Activated CD8-positive, alpha-beta T cell treated with anti-CD3 and anti-CD28 coated beads for 36 hours (primary cell): ENCODE results near the gene PDE1C. TPM values are rescaled to one million over a fixed set of nuclear protein-coding genes. Genes with fewer than 3 reads are reported as not detected.

Source experiments
- ATAC-seq: fragments of 200-7000 bp; cut with Tn5 transposase; one replicate; pipeline ENCODE4 v1.10.0; 2021; ENCODE audit warnings: mild to moderate bottlenecking, moderate library complexity
- CTCF ChIA-PET: fragments of 350-600 bp; sonication (Branson Sonifier 250); formaldehyde crosslinking; loops from one replicate; lab custom pipeline; 2021; ENCODE audit warnings: antibody characterized with exemption; lab: Charles Lee
- POLR2A ChIA-PET: fragments of 350-600 bp; sonication (Branson Sonifier 250); formaldehyde crosslinking; loops from one replicate; lab custom pipeline; 2021; ENCODE audit warnings: antibody characterized with exemption; lab: Charles Lee
- DNase-seq: peaks from one replicate; pipeline ENCODE4 v3.0.0-alpha.2; 2020
- H3K27ac Mint-ChIP-seq: one replicate; pipeline ENCODE4 v1.8.0; 2021; ENCODE audit warnings: mild to moderate bottlenecking, mixed read lengths
- H3K27me3 Mint-ChIP-seq: one replicate; pipeline ENCODE4 v1.8.0; 2021; ENCODE audit warnings: mixed read lengths
- H3K36me3 Mint-ChIP-seq: one replicate; pipeline ENCODE4 v1.8.0; 2021; ENCODE audit warnings: low read depth, mixed read lengths
- H3K4me1 Mint-ChIP-seq: one replicate; pipeline ENCODE4 v1.8.0; 2021; ENCODE audit warnings: low read depth, mixed read lengths
- H3K4me3 Mint-ChIP-seq: one replicate; pipeline ENCODE4 v1.8.0; 2021; ENCODE audit warnings: mild to moderate bottlenecking, moderate library complexity, mixed read lengths
- H3K9me3 Mint-ChIP-seq: one replicate; pipeline ENCODE4 v1.8.0; 2021; ENCODE audit warnings: mixed read lengths
- intact Hi-C: fragments of 100-400 bp; cut with micrococcal nuclease; formaldehyde crosslinking; loops from one replicate; pipeline ENCODE4 v1.10.0; 2022
- total RNA-seq, 2 experiments: library from RNA; stranded (reverse); gene quantifications; one replicate each; pipeline ENCODE4 v1.2.3, GENCODE V29; 2021
- TF ChIP-seq, protein P1 (sequence below): fragments of 200-600 bp; IDR thresholded peaks from one replicate; pipeline ENCODE4 v1.8.0; 2022; ENCODE audit warnings: antibody characterized with exemption, mild to moderate bottlenecking

Gene PDE1C
- total RNA-seq, 2 experiments from 2014 or later: not detected

DNA sequence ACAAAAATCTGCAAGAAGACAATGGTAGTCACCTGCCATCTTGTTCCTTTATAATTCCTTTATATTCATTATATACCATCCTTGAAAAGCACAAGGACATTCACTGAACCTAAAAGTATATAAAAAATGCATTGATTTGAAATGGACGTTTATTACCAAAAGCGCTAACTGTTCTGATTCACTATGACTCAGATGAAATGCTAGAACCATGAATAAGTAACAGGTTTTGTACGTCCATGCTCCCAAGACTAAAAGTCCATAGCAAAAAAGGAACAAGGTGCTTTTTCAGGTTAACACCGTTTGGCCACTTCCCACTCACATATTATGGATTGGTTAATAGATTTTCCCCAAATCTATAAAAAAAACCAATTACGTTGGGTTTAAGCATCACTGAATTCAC lies 273.8 kb downstream of the PDE1C start:
- H3K27ac Mint-ChIP-seq: no peak overlapping the region
- H3K36me3 Mint-ChIP-seq: no peaks in the 10 kb centered on the region
- ChIA-PET POLR2A (no interaction called here), CTCF (no interaction called here)
- ATAC-seq (no peak), DNase-seq (no peak)
- intact Hi-C loops: no loop called here
- peaks cover 4% of the 10 kb centered on the region for H3K9me3 Mint-ChIP-seq
- H3K4me3 Mint-ChIP-seq: no peak overlapping the region
- no peaks in the 10 kb centered on the region for H3K4me1 Mint-ChIP-seq
- no peaks in the 10 kb centered on the region for H3K27me3 Mint-ChIP-seq
- TF ChIP-seq, protein P1, sequence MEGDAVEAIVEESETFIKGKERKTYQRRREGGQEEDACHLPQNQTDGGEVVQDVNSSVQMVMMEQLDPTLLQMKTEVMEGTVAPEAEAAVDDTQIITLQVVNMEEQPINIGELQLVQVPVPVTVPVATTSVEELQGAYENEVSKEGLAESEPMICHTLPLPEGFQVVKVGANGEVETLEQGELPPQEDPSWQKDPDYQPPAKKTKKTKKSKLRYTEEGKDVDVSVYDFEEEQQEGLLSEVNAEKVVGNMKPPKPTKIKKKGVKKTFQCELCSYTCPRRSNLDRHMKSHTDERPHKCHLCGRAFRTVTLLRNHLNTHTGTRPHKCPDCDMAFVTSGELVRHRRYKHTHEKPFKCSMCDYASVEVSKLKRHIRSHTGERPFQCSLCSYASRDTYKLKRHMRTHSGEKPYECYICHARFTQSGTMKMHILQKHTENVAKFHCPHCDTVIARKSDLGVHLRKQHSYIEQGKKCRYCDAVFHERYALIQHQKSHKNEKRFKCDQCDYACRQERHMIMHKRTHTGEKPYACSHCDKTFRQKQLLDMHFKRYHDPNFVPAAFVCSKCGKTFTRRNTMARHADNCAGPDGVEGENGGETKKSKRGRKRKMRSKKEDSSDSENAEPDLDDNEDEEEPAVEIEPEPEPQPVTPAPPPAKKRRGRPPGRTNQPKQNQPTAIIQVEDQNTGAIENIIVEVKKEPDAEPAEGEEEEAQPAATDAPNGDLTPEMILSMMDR: no peak

DNA sequence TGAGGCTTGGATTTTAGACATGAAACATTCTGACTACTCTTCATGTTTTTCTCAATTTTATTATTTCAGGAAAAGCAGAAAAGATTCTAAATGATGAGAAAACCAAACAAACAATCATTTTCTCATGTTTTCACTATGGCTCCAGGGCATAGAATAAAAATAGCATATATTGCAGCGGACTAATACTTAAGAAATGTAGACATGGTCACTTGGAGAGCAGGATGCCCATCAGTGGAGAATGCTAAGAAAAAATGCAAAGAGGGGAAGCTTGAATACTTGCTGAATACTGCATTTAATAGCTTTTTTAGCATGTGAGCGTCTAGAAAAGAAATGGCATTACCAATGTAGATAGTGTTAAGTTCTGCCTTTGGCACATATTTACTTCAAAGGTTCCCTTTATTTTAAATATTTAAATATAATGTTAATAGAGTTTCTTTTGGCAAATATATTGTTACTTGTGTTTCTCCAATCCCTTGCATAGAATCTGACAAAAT lies 275.3 kb downstream of the PDE1C start:
- ATAC-seq: no peak
- H3K9me3 Mint-ChIP-seq: peaks cover 4% of the 10 kb centered on the region
- TF ChIP-seq, protein P1: no peak
- H3K27me3 Mint-ChIP-seq: no peaks in the 10 kb centered on the region
- POLR2A ChIA-PET: no interaction called here
- no peak overlapping the region for H3K27ac Mint-ChIP-seq
- no peak overlapping the region for H3K4me3 Mint-ChIP-seq
- no peaks in the 10 kb centered on the region for H3K4me1 Mint-ChIP-seq
- no peaks in the 10 kb centered on the region for H3K36me3 Mint-ChIP-seq
- no peak for DNase-seq
- intact Hi-C loops: no loop called here
- CTCF ChIA-PET: interaction anchor here (1.0 kb wide), 1 partner anchor 12 kb away, joined by 3 read pairs; no protein-coding TSS in a partner anchor

DNA sequence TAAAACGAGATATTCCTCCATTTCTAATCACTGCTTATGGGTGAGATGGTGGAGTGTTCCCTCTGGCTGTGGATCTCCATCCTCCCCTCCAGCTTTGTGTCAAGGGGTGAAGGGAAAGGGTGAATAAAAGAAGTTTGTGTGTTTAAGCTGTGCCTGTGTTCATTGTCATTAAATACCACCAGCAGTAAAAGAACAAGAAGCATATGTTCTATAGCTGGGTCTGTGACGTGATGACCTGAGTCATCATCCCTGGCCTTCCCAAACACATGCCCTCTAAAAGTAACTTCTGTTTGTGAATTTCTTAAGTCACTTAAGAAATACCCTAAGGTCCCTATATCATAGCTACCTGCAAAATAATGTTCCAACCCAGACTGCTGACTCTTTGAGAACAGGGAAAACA lies 278.3 kb downstream of the PDE1C start:
- Mint-ChIP-seq H3K4me3 (no peak overlapping the region), H3K36me3 (no peaks in the 10 kb centered on the region), H3K27me3 (no peaks in the 10 kb centered on the region), H3K27ac (no peak overlapping the region), H3K9me3 (peaks cover 2% of the 10 kb centered on the region), H3K4me1 (no peaks in the 10 kb centered on the region)
- DNase-seq (no peak), ATAC-seq (no peak)
- ChIA-PET CTCF (no interaction called here), POLR2A (interaction anchor here (0.6 kb wide), 1 partner anchor 569 kb away, joined by 3 read pairs; no protein-coding TSS in a partner anchor)
- TF ChIP-seq, protein P1: no peak
- intact Hi-C loops: no loop called here

DNA sequence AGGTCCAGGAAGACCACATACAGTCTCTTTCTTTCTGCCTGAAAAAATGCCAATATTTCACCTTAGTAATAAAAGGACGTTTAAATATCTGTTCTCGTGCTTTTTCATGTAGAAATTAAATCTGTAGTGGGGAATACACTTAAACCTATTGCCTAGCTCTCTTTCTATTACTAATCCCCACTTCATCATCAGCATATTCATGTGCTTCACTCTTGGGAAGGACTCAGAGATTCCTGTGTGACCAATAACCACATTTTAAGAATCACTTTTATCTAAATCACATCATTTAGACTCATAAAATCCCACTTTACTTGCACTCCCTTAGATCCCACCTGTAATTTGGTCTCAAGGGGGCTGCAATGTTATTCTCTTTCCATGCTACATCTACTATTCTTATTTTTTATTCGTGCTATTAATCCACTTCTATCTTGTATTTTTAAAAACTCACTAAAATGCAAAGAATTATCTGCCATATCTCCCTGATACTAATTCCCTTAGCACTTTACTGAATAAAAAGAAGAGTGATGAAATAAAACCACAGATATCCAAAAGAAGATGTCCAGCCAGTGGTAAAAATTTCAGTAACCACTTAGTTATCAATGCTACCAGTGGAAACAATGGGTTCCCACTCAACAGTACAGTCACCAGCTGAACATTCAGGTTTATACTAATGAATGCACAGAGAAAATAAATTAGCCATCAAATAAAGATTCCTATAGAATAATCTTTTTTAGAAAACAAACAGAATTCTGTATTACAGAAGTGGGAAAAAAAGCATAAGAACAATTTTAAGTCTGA lies 281.1 kb downstream of the PDE1C start:
- no peaks in the 10 kb centered on the region for H3K4me1 Mint-ChIP-seq
- CTCF ChIA-PET: no interaction called here
- H3K4me3 Mint-ChIP-seq: no peak overlapping the region
- H3K27me3 Mint-ChIP-seq: no peaks in the 10 kb centered on the region
- TF ChIP-seq, protein P1: no peak
- intact Hi-C loops: no loop called here
- POLR2A ChIA-PET: no interaction called here
- ATAC-seq (no peak), DNase-seq (no peak)
- H3K27ac Mint-ChIP-seq: no peak overlapping the region
- no peaks in the 10 kb centered on the region for H3K9me3 Mint-ChIP-seq
- no peaks in the 10 kb centered on the region for H3K36me3 Mint-ChIP-seq

DNA sequence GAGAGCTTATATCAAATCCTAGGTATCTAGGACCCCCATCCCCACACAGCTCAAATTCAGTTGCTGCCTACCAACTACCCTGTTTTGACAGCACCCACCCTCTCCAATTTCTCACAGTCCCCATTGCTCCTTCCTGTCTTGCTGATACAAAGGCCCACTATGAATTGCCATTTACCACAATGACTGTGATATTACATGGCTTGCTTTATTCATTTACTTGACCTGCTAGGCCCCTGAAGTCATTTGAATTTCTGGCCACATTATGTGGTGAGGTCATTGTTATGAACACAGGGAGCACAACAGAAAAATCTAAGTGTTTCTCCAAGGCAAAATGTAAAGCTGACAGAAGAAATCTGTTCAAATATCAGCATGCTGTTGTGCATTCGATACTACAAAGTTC lies 281.8 kb downstream of the PDE1C start:
- ChIA-PET CTCF (no interaction called here), POLR2A (no interaction called here)
- DNase-seq (no peak), ATAC-seq (no peak)
- H3K9me3 Mint-ChIP-seq: no peaks in the 10 kb centered on the region
- TF ChIP-seq, protein P1: no peak
- H3K4me1 Mint-ChIP-seq: no peaks in the 10 kb centered on the region
- H3K27me3 Mint-ChIP-seq: no peaks in the 10 kb centered on the region
- H3K4me3 Mint-ChIP-seq: no peak overlapping the region
- no peak overlapping the region for H3K27ac Mint-ChIP-seq
- H3K36me3 Mint-ChIP-seq: no peaks in the 10 kb centered on the region
- intact Hi-C loops: no loop called here
